ENCODE measurements around the gene LRAT.

DNA sequence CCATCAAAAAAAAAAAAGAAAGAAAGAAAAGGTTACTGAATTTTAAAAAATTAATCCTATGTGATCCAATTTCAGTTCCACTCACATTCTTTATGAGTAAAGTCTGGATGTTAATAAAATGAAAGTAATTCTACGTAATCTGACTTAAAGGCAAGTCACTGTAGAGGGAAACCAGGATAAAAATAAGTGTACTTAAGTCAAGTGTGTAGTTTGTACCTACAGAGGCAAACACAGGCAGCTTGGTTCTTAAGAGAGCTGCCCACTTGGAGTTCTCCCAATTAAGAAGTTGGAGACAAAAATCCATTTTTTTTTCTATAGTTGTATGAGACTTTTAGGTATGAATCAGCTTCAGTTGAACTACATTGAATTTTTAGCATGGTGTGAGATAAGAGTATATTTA is 7.0 kb upstream of the LRAT start:
- TF ChIP-seq, protein P1, sequence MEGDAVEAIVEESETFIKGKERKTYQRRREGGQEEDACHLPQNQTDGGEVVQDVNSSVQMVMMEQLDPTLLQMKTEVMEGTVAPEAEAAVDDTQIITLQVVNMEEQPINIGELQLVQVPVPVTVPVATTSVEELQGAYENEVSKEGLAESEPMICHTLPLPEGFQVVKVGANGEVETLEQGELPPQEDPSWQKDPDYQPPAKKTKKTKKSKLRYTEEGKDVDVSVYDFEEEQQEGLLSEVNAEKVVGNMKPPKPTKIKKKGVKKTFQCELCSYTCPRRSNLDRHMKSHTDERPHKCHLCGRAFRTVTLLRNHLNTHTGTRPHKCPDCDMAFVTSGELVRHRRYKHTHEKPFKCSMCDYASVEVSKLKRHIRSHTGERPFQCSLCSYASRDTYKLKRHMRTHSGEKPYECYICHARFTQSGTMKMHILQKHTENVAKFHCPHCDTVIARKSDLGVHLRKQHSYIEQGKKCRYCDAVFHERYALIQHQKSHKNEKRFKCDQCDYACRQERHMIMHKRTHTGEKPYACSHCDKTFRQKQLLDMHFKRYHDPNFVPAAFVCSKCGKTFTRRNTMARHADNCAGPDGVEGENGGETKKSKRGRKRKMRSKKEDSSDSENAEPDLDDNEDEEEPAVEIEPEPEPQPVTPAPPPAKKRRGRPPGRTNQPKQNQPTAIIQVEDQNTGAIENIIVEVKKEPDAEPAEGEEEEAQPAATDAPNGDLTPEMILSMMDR (IDR thresholded peaks at IDR 0.05; ENCODE audit: low read length), result no peak
- no peak for TF ChIP-seq EZH2 (IDR thresholded peaks at IDR 0.05; ENCODE audit: borderline replicate concordance, low read length)

Data from OCI-LY1 (cell line).